Bronchus fibroblast of lung (primary cell): ENCODE measurements around the gene BACH1. TPM values are rescaled to one million over a fixed set of nuclear protein-coding genes. Genes with fewer than 3 reads are reported as not detected.

Experiments used
- total RNA-seq: library from RNA; depleted of rRNA; stranded (reverse); fragments of >200 nt; gene quantifications from 2 replicates; pipeline ENCODE4 v1.2.3, GENCODE V29; 2015

BACH1 gene
- total RNA-seq = 17.8 and 18.7 TPM in 2 replicates

DNA sequence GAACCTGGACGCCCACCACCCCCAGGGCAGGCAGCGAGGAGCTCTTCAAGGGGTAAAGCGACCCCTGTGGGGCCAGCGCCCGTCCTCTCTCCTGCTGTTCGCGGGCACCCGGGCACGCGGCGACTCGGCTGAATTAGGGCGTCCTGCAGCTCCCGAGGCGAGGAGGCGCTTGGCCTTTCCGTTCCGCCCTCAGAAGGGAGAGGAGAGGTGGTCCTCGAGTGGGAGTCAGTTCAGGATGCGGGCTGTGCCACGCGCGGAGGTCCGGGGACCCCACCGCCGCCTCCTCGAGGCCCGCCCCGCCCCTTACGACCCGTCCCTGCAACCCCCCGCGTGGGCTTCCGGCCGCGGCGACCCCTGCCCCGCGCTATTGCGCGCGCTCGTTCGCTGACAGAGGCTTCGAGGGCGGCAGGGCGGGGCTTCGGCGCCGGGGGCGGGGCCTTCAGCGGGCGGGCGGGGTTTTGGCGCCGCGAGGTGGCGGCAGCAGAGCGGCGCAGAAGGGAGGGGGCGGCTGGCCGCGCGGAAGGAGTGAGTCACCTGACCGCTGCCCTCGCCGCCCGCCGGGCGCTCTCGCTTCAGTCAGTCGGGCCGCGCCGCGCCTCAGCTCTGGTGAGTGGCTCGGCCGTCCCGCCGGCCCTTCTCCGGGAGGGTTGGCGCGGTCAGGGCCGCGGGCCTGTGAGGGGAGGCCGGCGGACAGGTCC, at the start of gene BACH1:
Gene BACH1, plus strand, starts transcription at position 575 of the 698 bp plus-strand sequence. CDS start 22,359 bp downstream, outside the sequence.

Other genes with a start within 250 kb of the BACH1 start
- gene CCT8, start 225.3 kb upstream of the BACH1 start, total RNA-seq = 265 and 278 TPM in 2 replicates
- gene MAP3K7CL, start 168.3 kb upstream of the BACH1 start, total RNA-seq = 8.0 and 10.8 TPM in 2 replicates